T-helper 1 cell treated with Interleukin-12 subunit alpha and Interleukin-12 subunit beta and Interleukin-4 antibody, amounts not matched to agents 30 ng/mL and 1 ng/mL, for 36 hours (primary cell): ENCODE data around the gene TMEM8B. TPM values are rescaled to one million over a fixed set of nuclear protein-coding genes. Genes with fewer than 3 reads are reported as not detected.

Experiments used
- intact Hi-C: fragments of 100-400 bp; cut with micrococcal nuclease; formaldehyde crosslinking; loops from one replicate; pipeline ENCODE4 v1.15.1; 2024
- total RNA-seq: library from RNA; stranded (reverse); gene quantifications from 2 replicates; pipeline ENCODE4 v1.2.3, GENCODE V29; 2022

TMEM8B gene
- total RNA-seq, 1 donor from 2014 or later = 1.7 TPM

DNA sequence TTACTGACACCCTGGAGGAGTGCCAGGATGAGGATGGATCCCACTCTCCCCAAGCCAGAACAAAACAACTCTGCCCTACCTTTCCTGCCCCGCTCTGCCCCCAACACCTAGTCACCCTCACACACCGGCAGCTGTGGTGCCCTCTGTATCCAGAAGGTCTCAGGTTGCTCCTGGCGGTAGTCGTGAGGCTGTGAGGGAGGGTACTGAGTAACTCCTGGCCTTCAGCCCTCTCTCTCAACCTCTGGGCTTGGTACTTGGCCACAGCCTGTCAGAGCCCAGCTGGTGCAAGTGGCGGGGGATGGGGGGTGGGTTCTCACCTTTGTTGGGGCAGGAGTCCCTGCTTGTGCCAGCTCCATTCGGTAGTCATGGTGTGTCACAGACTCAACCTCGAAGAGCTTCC, 18.9 kb upstream of the TMEM8B start:
- intact Hi-C loops = loop anchor here (5.0 to 10.0 kb wide), 6 partner anchors 677 to 1995 kb away; partner anchors contain the start of genes DNAI1, FAM219A, FANCG and MELK

DNA sequence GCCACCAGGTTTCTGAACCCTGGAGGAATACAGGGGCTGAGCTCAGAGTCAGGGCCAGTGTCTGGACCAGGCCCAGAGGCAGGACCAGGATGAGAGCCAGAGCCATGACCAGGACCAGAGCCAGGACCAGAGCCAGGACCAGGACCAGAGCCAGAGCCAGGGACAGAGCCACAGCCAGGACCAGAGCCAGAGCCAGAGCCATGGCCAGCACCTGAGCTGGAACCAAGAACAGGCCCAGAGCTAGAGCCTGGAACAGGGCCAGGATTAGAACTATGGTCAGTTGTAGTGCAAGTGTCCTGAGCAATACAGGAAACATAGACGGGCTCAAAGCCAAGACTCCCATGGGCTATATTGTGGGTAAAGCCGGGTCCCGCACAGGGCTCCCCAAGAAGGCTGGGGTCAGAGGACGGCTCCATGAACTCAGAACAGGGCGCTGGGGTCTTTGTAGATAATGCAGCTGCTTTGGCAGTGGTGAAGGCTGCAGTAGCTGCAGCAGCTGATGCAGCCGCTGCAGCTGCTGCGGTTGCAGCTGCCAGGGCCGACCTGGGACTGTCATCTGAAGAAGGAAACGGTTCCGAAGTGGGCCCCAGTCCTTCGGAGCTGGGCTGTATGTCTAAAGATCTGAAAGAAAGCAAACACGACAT, 17.5 kb upstream of the TMEM8B start:
- intact Hi-C loops = loop anchor here (1.0 to 10.0 kb wide), 11 partner anchors 55 to 1997 kb away; partner anchors contain the start of genes CREB3, DNAI1, FAM219A and FANCG

DNA sequence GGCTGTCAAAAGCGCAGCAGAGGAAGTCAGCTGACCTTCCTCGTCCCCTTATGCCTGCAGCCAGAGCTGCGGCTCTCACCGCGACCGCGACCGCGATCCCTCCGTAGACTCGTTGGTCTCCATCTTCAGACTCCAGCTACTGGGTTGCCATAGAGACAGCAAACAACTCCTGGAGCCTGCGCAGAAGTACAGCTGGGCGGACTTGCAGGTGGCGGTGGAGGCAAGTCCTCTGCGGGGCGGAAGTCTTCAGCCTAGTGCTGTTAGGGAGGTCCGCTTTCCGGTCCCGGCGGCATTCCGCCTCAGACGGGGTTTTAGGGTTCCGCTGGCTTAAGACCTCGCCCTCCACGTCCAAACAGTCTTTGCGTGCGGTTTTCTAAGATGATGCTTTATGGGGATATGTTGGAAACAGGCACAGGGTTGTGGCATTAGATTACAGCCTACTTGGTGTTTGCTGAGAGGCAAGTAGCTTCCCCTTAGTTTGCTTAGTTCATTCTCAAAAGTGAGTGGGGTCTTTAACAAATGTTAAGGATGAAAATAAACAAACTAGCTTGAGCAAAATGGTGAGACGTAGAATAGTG, 16.9 kb upstream of the TMEM8B start, which contains the start of gene SPAG8:
Gene SPAG8, minus strand, starts transcription at position 238 of the 578 bp plus-strand sequence. Its CDS starts 115 bp downstream, at position 123.
- intact Hi-C loops = loop anchor here (1.0 to 10.0 kb wide), 11 partner anchors 56 to 1997 kb away; partner anchors contain the start of genes CREB3, DNAI1, FAM219A and FANCG

DNA sequence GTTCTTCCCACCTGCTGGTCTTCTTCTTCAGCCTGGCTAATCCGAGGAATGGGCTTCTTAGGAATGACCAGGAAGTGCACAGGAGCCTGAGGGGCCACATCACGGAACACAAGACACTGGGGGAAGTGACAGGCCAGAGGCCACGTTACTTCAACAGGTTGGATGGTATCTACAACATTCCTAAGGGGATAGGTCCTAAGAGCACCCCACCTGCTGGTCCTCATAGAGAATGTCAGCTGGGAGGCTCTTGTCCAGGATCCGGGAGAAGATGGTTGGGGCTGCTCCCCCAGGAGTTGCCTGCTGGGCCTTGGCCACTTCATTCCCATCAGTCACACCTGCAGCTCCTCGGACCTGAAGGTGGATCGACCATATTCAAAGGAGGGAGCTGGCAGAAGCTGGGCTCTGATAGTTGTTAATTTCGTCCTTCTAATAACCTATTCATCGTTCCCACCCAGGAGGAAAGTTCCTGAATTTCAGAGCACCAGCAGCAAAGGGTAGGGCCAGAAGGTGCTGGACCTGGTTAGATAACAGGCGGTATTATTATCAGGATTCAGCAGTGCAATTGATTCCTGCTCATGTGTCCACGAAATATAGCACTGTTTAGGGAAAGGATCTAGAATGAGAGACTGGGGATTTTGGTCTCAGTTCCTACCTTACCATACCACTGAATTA, 15.5 kb upstream of the TMEM8B start:
- intact Hi-C loops = loop anchor here (2.0 to 10.0 kb wide), 7 partner anchors 674 to 1999 kb away; partner anchors contain the start of genes DNAI1, FAM219A, FANCG and MELK

DNA sequence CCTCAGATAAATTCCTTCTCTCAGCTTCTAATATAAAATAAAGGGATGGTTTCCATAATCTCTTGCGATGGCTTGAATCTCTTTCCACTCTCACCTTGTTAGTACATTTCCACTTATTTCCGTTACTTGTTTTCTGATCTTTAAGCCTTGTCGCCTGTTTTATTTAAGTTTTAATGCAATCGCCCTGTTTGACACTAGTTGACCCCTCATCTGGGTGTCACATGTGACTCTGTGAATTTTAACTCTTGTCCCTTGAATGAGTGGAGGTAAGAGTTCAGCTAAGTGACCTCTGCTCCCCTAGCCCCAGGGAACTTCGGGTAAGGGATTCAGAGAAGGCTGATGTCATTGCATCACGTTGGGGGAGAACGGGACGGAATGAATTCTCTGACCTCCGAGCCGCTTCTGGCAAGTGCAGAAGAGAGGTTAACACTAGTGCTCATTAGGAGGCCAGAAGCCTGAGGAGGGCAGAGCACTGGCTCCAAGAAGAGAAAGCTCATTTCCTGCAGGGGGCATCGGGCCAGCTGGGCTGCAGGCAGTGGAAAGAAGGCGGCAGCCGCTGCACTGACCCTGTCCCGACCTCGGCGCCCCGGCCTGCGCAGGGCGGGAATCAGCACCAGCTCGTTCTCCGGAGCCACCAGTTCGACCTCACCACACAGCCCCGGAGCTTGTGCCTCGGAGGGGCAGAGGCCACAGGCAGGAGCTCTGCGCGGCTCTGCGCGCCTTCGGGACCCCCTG, 14.8 kb upstream of the TMEM8B start:
- intact Hi-C loops = loop anchor here (5.0 to 10.0 kb wide), 6 partner anchors 673 to 1999 kb away; partner anchors contain the start of genes DNAI1, FAM219A, FANCG and MELK

DNA sequence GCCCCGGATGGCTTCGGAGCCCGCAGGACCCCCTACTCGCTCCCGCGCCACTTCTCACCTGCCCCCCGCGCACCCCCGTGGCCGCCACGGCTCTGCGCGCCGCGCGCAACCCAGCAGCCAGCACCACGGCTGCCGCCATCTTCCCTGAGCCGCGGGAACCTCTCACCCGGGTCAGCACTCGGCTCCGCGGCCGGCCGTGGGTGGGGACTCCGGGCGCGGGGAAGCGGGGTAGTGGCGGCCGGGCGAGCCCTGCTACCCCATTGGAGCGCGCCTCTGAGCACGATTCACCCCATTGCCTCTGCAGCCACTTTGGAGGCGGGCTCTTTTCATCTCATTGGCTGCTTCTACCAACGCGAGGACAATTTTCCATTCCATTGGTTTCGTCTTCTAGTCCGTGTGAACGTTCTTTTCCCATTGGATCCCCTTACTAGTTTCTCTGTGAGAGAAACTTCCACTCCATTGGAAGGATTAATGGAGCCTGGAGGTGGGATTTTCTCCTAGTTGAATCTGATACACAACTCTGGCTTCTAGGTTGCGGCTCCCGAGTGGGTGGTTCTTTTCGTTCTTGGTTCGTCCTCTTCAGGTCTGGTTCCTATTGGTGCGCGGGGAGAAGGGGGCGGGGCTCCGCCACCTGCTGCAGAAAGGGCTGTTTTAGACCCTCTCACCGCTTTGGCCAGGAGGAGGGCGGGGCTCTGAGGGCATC, 14.0 kb upstream of the TMEM8B start, which contains the start of gene HINT2:
Gene HINT2, minus strand, starts transcription at position 202 of the 703 bp plus-strand sequence. Its CDS starts 63 bp downstream, at position 139.
- intact Hi-C loops = loop anchor here (1.0 to 10.0 kb wide), 16 partner anchors 14 to 2000 kb away; partner anchors contain the start of genes CLTA, DNAI1, DNAJB5 and FAM219A

DNA sequence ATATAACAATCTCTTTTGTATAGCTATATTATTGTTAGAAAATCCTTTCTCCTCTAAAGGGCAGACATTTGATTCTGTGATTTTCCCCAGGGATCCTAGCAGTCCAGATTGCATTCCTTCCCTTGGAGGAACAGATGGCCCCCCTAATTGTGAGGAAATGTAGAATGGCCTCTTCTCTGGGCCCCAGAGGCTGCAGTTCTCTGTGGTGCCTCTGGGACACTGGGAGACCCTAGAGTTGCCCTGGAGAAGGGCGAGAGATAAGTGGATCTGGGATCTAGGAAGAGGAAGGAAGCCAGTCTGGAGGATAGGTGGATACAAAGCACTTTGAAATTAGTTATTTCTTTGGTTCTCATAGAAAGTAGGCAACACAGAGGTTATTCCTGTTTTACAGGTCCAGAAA, 12.3 kb upstream of the TMEM8B start:
- intact Hi-C loops = loop anchor here (10.0 kb wide), 5 partner anchors 742 to 2002 kb away; partner anchors contain the start of genes DNAI1, FAM219A, FANCG and MELK

DNA sequence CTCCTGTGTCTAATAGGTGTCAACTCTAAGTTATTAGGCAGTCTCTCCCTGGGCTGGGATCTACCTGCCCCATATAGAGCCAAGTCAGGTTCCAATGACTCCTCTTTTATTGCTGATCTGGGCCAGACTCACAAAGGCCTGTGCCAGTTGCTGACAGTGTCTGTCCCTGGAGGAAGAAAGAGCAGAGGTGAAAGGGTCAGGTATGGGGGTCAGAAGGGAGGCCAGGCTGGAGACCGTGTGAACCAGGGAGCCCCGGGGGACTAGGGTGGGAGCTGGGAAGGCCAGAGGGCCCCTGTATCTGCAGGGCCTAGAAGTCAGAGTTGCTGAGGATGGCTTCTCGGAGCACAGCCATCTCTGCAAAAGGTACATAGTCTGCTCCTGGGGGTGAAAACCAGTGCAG, 10.7 kb upstream of the TMEM8B start:
- intact Hi-C loops = loop anchor here (10.0 kb wide), 5 partner anchors 744 to 2004 kb away; partner anchors contain the start of genes DNAI1, FAM219A, FANCG and MELK

DNA sequence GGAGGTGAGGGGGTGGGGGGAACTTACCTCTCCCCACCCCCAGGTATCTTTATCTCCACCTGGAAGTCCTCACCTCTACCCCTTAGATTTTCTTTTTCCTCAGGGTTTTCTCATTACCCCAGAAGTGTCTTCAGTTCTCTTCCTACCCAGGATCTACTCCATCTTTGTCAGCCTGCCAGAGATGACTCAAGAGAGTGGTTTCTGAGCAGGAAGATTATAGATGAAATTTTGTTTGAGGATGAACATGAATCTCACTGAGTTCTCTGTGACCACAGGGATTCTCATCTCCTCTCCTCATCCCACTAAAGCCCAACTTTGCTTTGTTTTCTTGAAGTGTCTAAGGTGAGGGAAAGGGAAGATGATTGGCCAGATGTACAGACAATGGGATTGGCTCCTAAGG, 9.0 kb upstream of the TMEM8B start:
- intact Hi-C loops = loop anchor here (10.0 kb wide), 1 partner anchor 1495 kb away; the partner anchor contains the start of genes KIF24 and NUDT2

DNA sequence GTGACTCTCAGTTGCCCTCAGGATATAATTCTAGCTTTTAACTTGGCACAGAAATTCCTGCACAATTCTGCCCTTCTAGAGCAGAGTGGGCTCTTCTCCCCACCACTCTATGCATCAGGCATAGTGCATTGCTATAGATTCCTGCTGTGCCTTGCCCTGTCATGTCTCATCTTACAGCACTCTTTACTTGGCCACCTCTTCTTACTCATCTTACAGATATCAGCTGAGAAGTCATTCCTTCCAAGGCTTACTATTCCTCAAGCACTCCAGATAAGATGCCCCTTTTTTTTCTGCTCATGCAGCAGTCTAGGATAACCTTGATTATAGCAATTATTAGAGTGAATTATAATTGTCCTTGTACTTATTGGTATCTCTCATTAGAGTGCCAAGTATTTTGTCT, 6.1 kb upstream of the TMEM8B start:
- intact Hi-C loops = loop anchor here (10.0 kb wide), 1 partner anchor 1498 kb away; the partner anchor contains the start of genes KIF24 and NUDT2

DNA sequence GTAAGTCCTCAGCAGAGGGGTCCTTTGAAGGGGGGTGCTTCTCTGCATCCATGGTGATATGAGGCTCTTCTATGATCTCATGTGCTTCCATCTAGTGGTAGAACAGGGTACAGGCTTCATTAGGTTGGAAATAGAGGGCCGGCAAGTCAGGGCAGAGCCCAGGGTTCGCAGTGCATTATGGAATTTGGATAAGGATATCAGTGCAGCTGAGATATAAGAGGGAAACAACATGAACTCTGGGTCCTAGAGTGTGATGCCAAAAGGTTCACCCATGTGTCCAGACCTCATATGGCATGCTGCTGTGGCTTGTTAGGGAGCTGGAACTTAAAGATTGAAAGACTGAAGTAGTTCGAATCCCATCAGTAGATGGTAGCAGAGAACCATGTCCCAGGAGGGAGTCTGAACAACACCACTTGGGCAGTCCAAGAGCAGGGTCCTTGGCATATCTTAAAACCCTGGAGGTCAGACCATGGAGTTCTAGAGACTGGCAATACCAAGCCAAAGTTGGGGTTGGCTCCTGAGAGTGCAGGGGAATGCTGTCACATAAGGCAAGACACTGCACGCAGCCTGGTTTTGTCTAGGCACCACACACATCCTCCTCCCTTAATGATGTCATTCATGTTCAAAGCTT, 2.8 kb upstream of the TMEM8B start:
- intact Hi-C loops = loop anchor here (1.0 to 10.0 kb wide), 9 partner anchors 36 to 1779 kb away; partner anchors contain the start of genes ATOSB, DNAJB5, GNE and KIF24

DNA sequence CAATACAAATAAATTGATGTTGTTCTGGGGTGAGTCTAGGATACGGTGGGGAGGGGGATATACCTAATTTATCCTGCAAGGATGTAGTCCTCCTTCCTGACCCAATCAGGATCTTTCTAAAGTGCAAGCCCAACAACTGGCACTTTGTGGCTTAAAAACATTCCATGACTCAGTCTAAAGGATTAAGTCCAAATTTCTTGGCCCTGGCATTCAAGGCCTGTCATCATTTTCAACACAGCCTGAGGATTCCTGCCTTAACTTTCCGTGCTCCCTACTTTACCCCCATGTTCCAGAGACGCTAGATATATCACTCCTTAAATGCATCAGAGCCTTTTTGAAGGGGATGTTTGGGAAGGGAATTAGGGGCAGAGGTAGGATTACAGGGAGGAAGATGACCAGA, 1.5 kb upstream of the TMEM8B start:
- intact Hi-C loops = loop anchor here (5.0 to 10.0 kb wide), 6 partner anchors 210 to 1780 kb away; partner anchors contain the start of genes ATOSB, DNAJB5, GNE and KIF24

DNA sequence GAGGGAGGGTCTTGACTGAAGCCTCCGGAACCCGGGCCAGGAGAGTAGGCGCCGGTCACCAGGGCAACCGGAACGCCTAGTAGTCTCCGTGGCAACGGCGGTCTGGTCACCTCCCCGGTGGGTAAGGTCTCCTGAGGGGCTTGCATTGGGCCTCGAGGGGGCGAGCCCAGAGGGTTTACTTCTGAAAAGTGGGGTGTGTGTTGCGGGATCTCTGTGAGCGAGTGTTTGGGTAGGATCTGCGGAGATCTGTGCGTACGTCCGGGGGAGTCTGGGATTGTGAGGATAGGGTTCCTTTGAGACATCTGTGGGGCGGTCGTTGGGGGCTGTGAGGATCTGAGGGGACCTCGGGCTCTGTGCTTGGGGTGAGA, 328 bp upstream of the TMEM8B start, which contains the start of gene FAM221B:
Gene FAM221B, minus strand, starts transcription at position 17 of the 368 bp plus-strand sequence. CDS start 2,571 bp downstream, outside the sequence.
- intact Hi-C loops = loop anchor here (1.0 to 10.0 kb wide), 11 partner anchors 13 to 1781 kb away; partner anchors contain the start of genes ATOSB, CCDC107, DNAJB5 and GBA2

DNA sequence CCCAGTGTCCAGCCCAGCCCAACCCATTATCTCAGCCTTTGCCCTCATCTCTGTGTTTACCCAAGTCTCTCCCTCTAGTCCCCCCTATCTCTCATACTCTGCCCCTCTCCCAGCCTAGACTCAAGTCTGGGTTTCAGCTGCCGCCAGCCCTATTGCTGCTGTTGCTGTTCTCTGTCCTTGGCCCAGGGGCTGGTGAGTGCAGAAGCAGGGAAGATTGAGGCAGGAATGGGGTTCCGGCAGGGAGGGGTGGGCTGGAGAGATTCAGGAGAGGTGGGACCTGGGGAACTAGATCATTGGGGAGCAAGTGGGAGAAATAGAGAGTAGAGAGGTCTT, 702 bp downstream of the TMEM8B start:
- intact Hi-C loops = loop anchor here (1.0 to 10.0 kb wide), 11 partner anchors 14 to 1782 kb away; partner anchors contain the start of genes ATOSB, CCDC107, DNAJB5 and GBA2

DNA sequence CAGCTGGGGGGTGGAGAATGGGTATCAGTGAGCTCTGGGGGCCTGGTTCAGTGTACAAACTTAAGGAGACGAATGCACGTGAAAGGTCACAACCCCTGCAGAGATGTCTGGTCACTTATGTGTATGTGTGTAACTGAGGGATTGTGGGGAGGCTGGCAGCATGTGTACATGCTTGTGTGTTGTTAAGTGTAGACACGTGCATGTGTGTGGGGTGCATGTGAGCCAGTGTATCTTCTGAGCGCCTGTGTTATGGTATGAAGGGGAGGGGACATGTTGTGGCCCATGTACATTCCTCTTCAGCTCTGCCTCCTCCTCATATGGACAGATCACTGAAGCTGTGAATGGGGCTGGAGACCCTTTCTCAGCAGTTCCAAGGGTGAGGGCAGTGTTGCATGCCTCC, 2.0 kb downstream of the TMEM8B start:
- intact Hi-C loops = no loop called here

DNA sequence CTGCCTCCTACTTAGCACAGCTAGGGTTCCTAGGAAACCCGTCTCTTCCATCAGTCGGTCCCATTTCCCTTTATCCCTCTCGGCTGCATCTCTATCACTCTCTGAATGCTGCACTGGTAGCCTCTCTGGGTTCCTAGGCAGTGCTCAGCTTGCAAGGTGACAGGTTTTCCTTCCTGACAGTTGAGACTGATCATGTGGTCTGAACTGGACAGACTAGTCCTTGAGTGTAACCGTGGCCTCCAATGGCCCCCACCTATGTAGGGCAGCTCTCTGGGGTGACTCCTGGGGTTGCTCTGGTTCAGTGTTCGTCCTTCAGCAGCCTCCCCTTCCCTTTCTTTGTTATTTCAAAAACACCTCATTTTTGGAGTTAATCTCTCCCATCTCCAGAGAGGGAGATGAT, 3.8 kb downstream of the TMEM8B start:
- intact Hi-C loops = no loop called here

DNA sequence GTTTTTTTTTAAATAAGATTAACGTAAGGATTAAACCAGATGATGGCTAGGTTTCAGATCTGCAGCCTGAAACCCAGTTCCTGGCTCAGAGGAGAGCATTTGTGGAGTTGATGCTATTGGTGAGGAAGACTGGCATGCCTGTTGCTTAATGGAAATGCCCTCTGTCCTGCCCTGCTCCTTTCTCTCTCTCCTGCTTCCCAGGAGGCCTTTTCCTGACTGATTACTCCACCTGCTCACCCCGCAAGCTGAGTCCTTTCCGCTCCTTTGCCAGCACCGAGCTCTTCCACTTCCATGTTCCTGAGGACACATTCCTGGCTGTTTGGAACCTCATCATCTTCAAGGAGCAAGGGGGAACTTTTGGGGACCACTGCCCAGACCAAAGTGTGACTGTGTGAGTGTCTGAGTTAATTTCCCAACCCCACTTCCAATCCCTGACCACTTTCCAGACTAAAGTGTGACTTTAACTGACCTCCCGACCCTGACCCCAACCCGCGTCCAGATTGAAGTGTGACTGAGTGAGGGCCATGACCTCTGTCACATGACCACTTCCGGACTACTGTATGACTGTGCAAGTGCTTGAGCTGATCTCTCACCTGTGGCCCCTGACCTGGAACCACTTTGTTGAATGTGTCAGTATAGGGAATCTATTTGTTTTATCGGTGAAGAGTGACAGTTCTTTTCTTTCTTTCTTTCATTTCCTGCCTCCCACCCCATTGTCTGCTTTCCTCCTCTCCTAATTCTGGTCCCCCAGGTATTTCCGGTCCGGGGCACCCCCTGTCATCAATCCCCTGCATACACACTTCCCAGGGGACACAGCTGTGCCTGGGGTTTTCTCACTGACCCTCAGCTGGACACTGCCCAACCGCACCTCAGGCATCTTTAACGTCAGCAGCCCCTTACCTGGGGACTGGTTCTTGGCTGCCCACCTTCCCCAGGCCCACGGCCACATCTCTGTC, 5.5 kb downstream of the TMEM8B start:
- intact Hi-C loops = no loop called here

DNA sequence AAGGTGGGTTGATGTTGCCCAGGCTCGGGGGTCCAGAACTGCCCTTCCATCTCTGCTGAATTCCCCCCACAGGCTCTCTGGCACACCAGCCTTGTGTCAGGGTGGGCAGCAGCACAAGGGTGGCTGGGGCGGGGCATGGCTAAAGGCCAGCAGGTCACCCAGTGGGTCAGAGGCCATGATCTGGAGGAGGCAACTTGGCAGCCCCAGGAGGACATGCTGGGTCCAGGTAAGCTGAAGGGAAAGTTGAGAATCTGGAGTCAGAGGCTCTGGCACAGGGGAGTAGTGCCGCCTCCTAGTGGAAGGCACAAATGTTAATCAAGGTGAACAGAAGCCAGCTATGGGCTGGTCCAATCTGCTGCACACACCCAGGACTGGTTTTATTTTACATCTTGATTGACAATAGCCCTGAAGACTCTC, 6.2 kb downstream of the TMEM8B start:
- intact Hi-C loops = no loop called here
